Ectodermal cell (in vitro differentiated cells): ENCODE data around the gene ACSL3.

ENCODE experiments used
- H3K27ac ChIP-seq: 2 replicates; pipeline ENCODE4 v1.7.0; 2013; ENCODE audit warnings: mild to moderate bottlenecking, low read depth, low read length; ENCODE audit not compliant: insufficient read depth, poor library complexity, severe bottlenecking
- H3K27me3 ChIP-seq: 2 replicates; pipeline ENCODE4 v1.7.0; 2013; ENCODE audit warnings: mild to moderate bottlenecking, low read length; ENCODE audit not compliant: insufficient read depth, control insufficient read depth, poor library complexity, severe bottlenecking
- H3K36me3 ChIP-seq: one replicate; pipeline ENCODE4 v1.7.0; 2013; ENCODE audit warnings: low read length; ENCODE audit not compliant: control insufficient read depth, insufficient read depth
- H3K4me1 ChIP-seq: one replicate; pipeline ENCODE4 v1.7.0; 2013; ENCODE audit warnings: low read length; ENCODE audit not compliant: control insufficient read depth, insufficient read depth
- H3K4me3 ChIP-seq: 2 replicates; pipeline ENCODE4 v1.7.0; 2013; ENCODE audit warnings: low read depth, low read length, control low read depth; ENCODE audit not compliant: insufficient read depth
- H3K9me3 ChIP-seq: 2 replicates; pipeline ENCODE4 v1.7.0; 2013; ENCODE audit warnings: mild to moderate bottlenecking, low read length, moderate library complexity; ENCODE audit not compliant: control insufficient read depth
- WGBS, 2 experiments: methylation state at CpG; one replicate each; pipeline ENCODE4 v1.1.7; 2013; ENCODE audit warnings: missing lambda C conversion rate in 2 of 2; 5-methylcytosine and 5-hydroxymethylcytosine counted together

The ACSL3 gene

GRCh38 chr2:222939208-222939856, 78.5 kb downstream of the ACSL3 start:
- WGBS, 2 experiments = 66 to 71% methylated on average over 5 to 6 of the region's 6 CpGs
- H3K36me3 ChIP-seq = peaks cover 18% of the 10 kb centered on the region
- no peaks in the 10 kb centered on the region for H3K9me3 ChIP-seq
- H3K4me3 ChIP-seq = no peak overlapping the region
- H3K27me3 ChIP-seq = no peaks in the 10 kb centered on the region
- peaks cover 4% of the 10 kb centered on the region for H3K4me1 ChIP-seq
- no peak overlapping the region for H3K27ac ChIP-seq

GRCh38 chr2:222939979-222940378, 79.1 kb downstream of the ACSL3 start:
- Histone ChIP-seq H3K4me3 (no peak overlapping the region), H3K27me3 (no peaks in the 10 kb centered on the region), H3K36me3 (peaks cover 12% of the 10 kb centered on the region), H3K9me3 (no peaks in the 10 kb centered on the region), H3K4me1 (peaks cover 4% of the 10 kb centered on the region), H3K27ac (no peak overlapping the region)
- 100% methylated on average over 2 of the region's 2 CpGs; no CpG with 5 or more reads in 1 of the 2 experiments for WGBS, 2 experiments

GRCh38 chr2:222941510-222942032, 80.7 kb downstream of the ACSL3 start:
- 96 to 97% methylated on average over 6 of the region's 7 CpGs for WGBS, 2 experiments
- Histone ChIP-seq H3K27me3 (no peaks in the 10 kb centered on the region), H3K27ac (no peak overlapping the region), H3K4me1 (peaks cover 4% of the 10 kb centered on the region), H3K4me3 (no peak overlapping the region), H3K9me3 (no peaks in the 10 kb centered on the region), H3K36me3 (no peaks in the 10 kb centered on the region)

GRCh38 chr2:222942561-222942960, 81.7 kb downstream of the ACSL3 start:
- peaks cover 4% of the 10 kb centered on the region for H3K4me1 ChIP-seq
- no peak overlapping the region for H3K4me3 ChIP-seq
- WGBS, 2 experiments = 100% methylated on average over 2 of the region's 3 CpGs
- no peaks in the 10 kb centered on the region for H3K9me3 ChIP-seq
- H3K27me3 ChIP-seq = no peaks in the 10 kb centered on the region
- no peak overlapping the region for H3K27ac ChIP-seq
- no peaks in the 10 kb centered on the region for H3K36me3 ChIP-seq

GRCh38 chr2:222942977-222943376, 82.1 kb downstream of the ACSL3 start:
- no peaks in the 10 kb centered on the region for H3K9me3 ChIP-seq
- peaks cover 4% of the 10 kb centered on the region for H3K4me1 ChIP-seq
- no peak overlapping the region for H3K4me3 ChIP-seq
- no peak overlapping the region for H3K27ac ChIP-seq
- H3K27me3 ChIP-seq = no peaks in the 10 kb centered on the region
- H3K36me3 ChIP-seq = no peaks in the 10 kb centered on the region
- WGBS, 2 experiments = 96 to 100% methylated on average over 1 of the region's 1 CpG

GRCh38 chr2:222943820-222944219, 83.0 kb downstream of the ACSL3 start:
- Histone ChIP-seq H3K27ac (no peak overlapping the region), H3K9me3 (no peaks in the 10 kb centered on the region), H3K4me1 (peaks cover 4% of the 10 kb centered on the region), H3K36me3 (no peaks in the 10 kb centered on the region), H3K4me3 (no peak overlapping the region), H3K27me3 (no peaks in the 10 kb centered on the region)
- WGBS, 2 experiments = 88 to 89% methylated on average over 1 of the region's 1 CpG

- 81 to 93% methylated on average over 1 of the region's 1 CpG for WGBS, 2 experiments
- no peaks in the 10 kb centered on the region for H3K9me3 ChIP-seq
- H3K27me3 ChIP-seq = no peaks in the 10 kb centered on the region
- peaks cover 4% of the 10 kb centered on the region for H3K4me1 ChIP-seq
- no peak overlapping the region for H3K4me3 ChIP-seq
- H3K27ac ChIP-seq = no peak overlapping the region
- H3K36me3 ChIP-seq = no peaks in the 10 kb centered on the region
Measured at GRCh38 chr2:222944552-222944951, 83.7 kb downstream of the ACSL3 start.

- H3K27ac ChIP-seq = no peak overlapping the region
- no peaks in the 10 kb centered on the region for H3K9me3 ChIP-seq
- no peaks in the 10 kb centered on the region for H3K27me3 ChIP-seq
- no peaks in the 10 kb centered on the region for H3K4me1 ChIP-seq
- WGBS, 2 experiments = 93 to 94% methylated on average over 3 to 5 of the region's 5 CpGs
- no peak overlapping the region for H3K4me3 ChIP-seq
- no peaks in the 10 kb centered on the region for H3K36me3 ChIP-seq
Measured at GRCh38 chr2:222944971-222945740, 84.3 kb downstream of the ACSL3 start.

GRCh38 chr2:222945887-222946286, 85.1 kb downstream of the ACSL3 start:
- H3K27me3 ChIP-seq = no peaks in the 10 kb centered on the region
- no peaks in the 10 kb centered on the region for H3K4me1 ChIP-seq
- no peaks in the 10 kb centered on the region for H3K9me3 ChIP-seq
- no peak overlapping the region for H3K4me3 ChIP-seq
- WGBS, 2 experiments = 77 to 78% methylated on average over 8 of the region's 8 CpGs
- H3K36me3 ChIP-seq = no peaks in the 10 kb centered on the region
- H3K27ac ChIP-seq = no peak overlapping the region

- 95 to 100% methylated on average over 6 of the region's 7 CpGs for WGBS, 2 experiments
- no peaks in the 10 kb centered on the region for H3K9me3 ChIP-seq
- no peaks in the 10 kb centered on the region for H3K4me1 ChIP-seq
- H3K4me3 ChIP-seq = no peak overlapping the region
- no peak overlapping the region for H3K27ac ChIP-seq
- no peaks in the 10 kb centered on the region for H3K27me3 ChIP-seq
- no peaks in the 10 kb centered on the region for H3K36me3 ChIP-seq
Measured at GRCh38 chr2:222946700-222947287, 86.0 kb downstream of the ACSL3 start.
